Transverse colon (tissue), 4 donors: ENCODE results near the gene ABCA7. TPM values are rescaled to one million over a fixed set of nuclear protein-coding genes. Genes with fewer than 3 reads are reported as not detected.

Experiments
- DNase-seq: peaks from one replicate; pipeline ENCODE4 v3.0.0-alpha.2; 2019
- H3K27ac ChIP-seq, 4 donors: fragments of 200-600 bp; sonication (generic); 2 replicates each; pipeline ENCODE4 v1.5.1; 2016 to 2018; ENCODE audit warnings: inconsistent platforms in 4 of 4
- H3K27me3 ChIP-seq: fragments of 200-600 bp; sonication (generic); 2 replicates; pipeline ENCODE4 v1.5.1; 2017; ENCODE audit warnings: inconsistent platforms
- H3K36me3 ChIP-seq, 4 donors: fragments of 200-600 bp; sonication (generic); 2 replicates each; pipeline ENCODE4 v1.5.1; 2017 to 2019; ENCODE audit warnings: inconsistent platforms in 4 of 4
- H3K4me1 ChIP-seq, 4 donors: fragments of 200-600 bp; sonication (generic); 2 replicates each; pipeline ENCODE4 v1.5.1; 2017 to 2020; ENCODE audit warnings: inconsistent platforms in 4 of 4
- H3K4me3 ChIP-seq, 4 donors: fragments of 200-600 bp; sonication (generic); 1 replicate in 1 of 4; 2 replicates in 3 of 4; pipeline versions ENCODE4 v1.5.1 to v1.6.1; 2017 to 2019; ENCODE audit warnings: inconsistent platforms in 4 of 4
- H3K9me3 ChIP-seq, 2 donors: fragments of 200-600 bp; sonication (generic); 2 replicates each; pipeline ENCODE4 v1.5.1; 2017 to 2019; ENCODE audit warnings: inconsistent platforms in 2 of 2
- CTCF ChIP-seq, 5 experiments: fragments of 200-600 bp in 3 of 5; fragments of 450-650 bp in 2 of 5; sonication (generic) in 3 of 5; IDR thresholded peaks; 1 replicate in 2 of 5; 2 replicates in 3 of 5; pipeline ENCODE4 v1.5.1; 2016 to 2017; ENCODE audit warnings: antibody characterized with exemption in 5 of 5, inconsistent platforms in 3 of 5, mild to moderate bottlenecking in 2 of 5, moderate library complexity in 1 of 5
- EP300 ChIP-seq: sonication (generic); formaldehyde crosslinking; IDR thresholded peaks from one replicate; pipeline ENCODE4 v1.6.1; 2017; ENCODE audit warnings: antibody characterized with exemption, low read depth
- POLR2A ChIP-seq: fragments of 450-650 bp; IDR thresholded peaks from one replicate; pipeline ENCODE4 v1.6.1; 2016; ENCODE audit warnings: antibody characterized with exemption, mild to moderate bottlenecking, moderate library complexity
- POLR2AphosphoS5 ChIP-seq, 3 donors: sonication (generic); formaldehyde crosslinking; IDR thresholded peaks; one replicate each; pipeline ENCODE4 v1.6.1; 2016; ENCODE audit warnings: antibody characterized with exemption in 3 of 3
- whole genome bisulfite sequencing, 2 donors: methylation state at CpG; one replicate each; pipeline ENCODE4 v1.1.5; 2018; ENCODE audit warnings: low coverage in 1 of 2; 5-methylcytosine and 5-hydroxymethylcytosine counted together
- in situ Hi-C, 4 donors: fragments of 200-750 bp; cut with MboI; loops; one replicate each; pipeline versions ENCODE4 v1.15.0 to v1.15.1; 2017; ENCODE audit warnings: low sequenced_read_pairs in 3 of 4, low pct_ligation_motif_present in 1 of 4, low pct_unique_long_range_greater_than_20kb in 1 of 4
- intact Hi-C: fragments of 100-400 bp; cut with DNase I; formaldehyde crosslinking; loops from one replicate; pipeline ENCODE4 v1.15.1; 2023; ENCODE audit warnings: low total_unique reads
- total RNA-seq, 4 donors: library from RNA; depleted of rRNA; stranded (reverse); fragments of >200 nt; gene quantifications; one replicate each; pipeline ENCODE4 v1.1.0, GENCODE V29; 2016

Gene ABCA7
- total RNA-seq, 4 donors from 2014 or later, result 47.1 to 128 (median 82.0) TPM

- WGBS, 2 donors, result 11 to 30% methylated on average over 3 to 24 of the region's 63 CpGs
- Histone ChIP-seq H3K36me3 (no peaks in the 10 kb centered on the region), H3K4me1 (peaks cover 21 to 56% (median 41%) of the 10 kb centered on the region in 4 donors), H3K27ac (peak within 1 kb of the TSS; percentile 91 to 97 (median 94)), H3K27me3 (no peaks in the 10 kb centered on the region), H3K9me3 (no peaks in the 10 kb centered on the region), H3K4me3 (peak within 1 kb of the TSS; percentile 44 to 87 (median 72))
- TF ChIP-seq EP300 (no peak), CTCF (IDR thresholded peaks at IDR 0.05) (no peak), POLR2AphosphoS5 (IDR thresholded peaks at IDR 0.05) (peak; percentile 86 to 97 (median 93)), POLR2A (peak; percentile 83)
- in situ Hi-C loops, result no loop called here
- intact Hi-C loops, result loop anchor here (10.0 kb wide), 1 partner anchor 219 kb away; the partner anchor contains the start of genes ATP5F1D and MIDN
- peak; percentile 87 for DNase-seq
Observed at GRCh38 chr19:1025960-1026782, 13.7 kb upstream of the ABCA7 start, which contains the start of gene CNN2. Gene CNN2 (plus strand): TSS chr19:1026608. CDS start chr19:1026662, 54 bp downstream.

GRCh38 chr19:1026783-1027649 lies 12.9 kb upstream of the ABCA7 start:
- intact Hi-C loops (loop anchor here (10.0 kb wide), 1 partner anchor 218 kb away; the partner anchor contains the start of genes ATP5F1D and MIDN), in situ Hi-C loops (no loop called here)
- 2% methylated on average over 18 of the region's 36 CpGs; no CpG with 5 or more reads in 1 of the 2 donors for WGBS, 2 donors

GRCh38 chr19:1027650-1028061 lies 12.3 kb upstream of the ABCA7 start:
- Histone ChIP-seq H3K27me3 (no peaks in the 10 kb centered on the region), H3K4me3 (peak overlapping the region; percentile 44 to 87 (median 72)), H3K27ac (peak overlapping the region; percentile 91 to 97 (median 94)), H3K36me3 (peaks cover 0 to 9% (median 4%) of the 10 kb centered on the region in 4 donors), H3K9me3 (no peaks in the 10 kb centered on the region), H3K4me1 (peaks cover 14 to 46% (median 36%) of the 10 kb centered on the region in 4 donors)
- WGBS, 2 donors, result 0% methylated on average over 12 of the region's 16 CpGs; no CpG with 5 or more reads in 1 of the 2 donors
- intact Hi-C loops, result loop anchor here (2.0 to 10.0 kb wide), 2 partner anchors 75 to 217 kb away; partner anchors contain the start of genes ATP5F1D, GPX4 and MIDN
- in situ Hi-C loops, result no loop called here
- TF ChIP-seq POLR2A (no peak), EP300 (no peak), CTCF (IDR thresholded peaks at IDR 0.05) (no peak), POLR2AphosphoS5 (IDR thresholded peaks at IDR 0.05) (no peak)
- DNase-seq, result no peak

More at GRCh38 chr19:1026783-1027649, 12.9 kb upstream of the ABCA7 start:
- peaks cover 17 to 52% (median 36%) of the 10 kb centered on the region in 4 donors for H3K4me1 ChIP-seq
- peak overlapping the region; percentile 44 to 87 (median 72) for H3K4me3 ChIP-seq
- H3K27ac ChIP-seq, result peak overlapping the region; percentile 91 to 97 (median 94)
- TF ChIP-seq POLR2AphosphoS5 (IDR thresholded peaks at IDR 0.05), result no peak
- TF ChIP-seq EP300, result no peak
- no peak for TF ChIP-seq POLR2A
- TF ChIP-seq CTCF (IDR thresholded peaks at IDR 0.05), result no peak
- no peaks in the 10 kb centered on the region for H3K27me3 ChIP-seq
- DNase-seq, result no peak
- peaks cover 0 to 3% (median 1%) of the 10 kb centered on the region in 4 donors for H3K36me3 ChIP-seq
- H3K9me3 ChIP-seq, result no peaks in the 10 kb centered on the region
